H1 (cell line): Measurements from ENCODE around the gene HPS3. TPM values are rescaled to one million over a fixed set of nuclear protein-coding genes. Genes with fewer than 3 reads are reported as not detected.

Source experiments
- CTCF ChIA-PET: fragments of 300-600 bp; sonication (Branson Sonifier 250); formaldehyde crosslinking; loops from one replicate; lab custom pipeline; 2021; ENCODE audit not compliant: partially characterized antibody; lab: Charles Lee
- POLR2A ChIA-PET: fragments of 300-600 bp; sonication (Branson Sonifier 250); formaldehyde crosslinking; loops from one replicate; lab custom pipeline; 2021; ENCODE audit warnings: inconsistent platforms; ENCODE audit not compliant: partially characterized antibody; lab: Charles Lee
- DNase-seq, 2 experiments: peaks; one replicate each; pipeline versions ENCODE4 v3.0.0 to v3.0.0-alpha.2; 2010 to 2022; ENCODE audit warnings: low spot score in 2 of 2, low read depth in 1 of 2, mixed read lengths in 1 of 2
- FAIRE-seq: peaks from 2 replicates; lab custom pipeline; 2011; peaks lifted over from hg19 to GRCh38; lab: Jason Lieb, UNC
- H2AFZ ChIP-seq: 2 replicates; pipeline ENCODE4 v1.8.1; 2012; ENCODE audit warnings: low read length, inconsistent platforms
- H2AK5ac ChIP-seq: 2 replicates; pipeline ENCODE4 v1.6.1; 2013; ENCODE audit warnings: low read depth, low read length
- H2BK120ac ChIP-seq: replicated peaks from 2 replicates; pipeline ENCODE3; 2013; ENCODE audit warnings: low read depth, low read length, inconsistent platforms
- H2BK12ac ChIP-seq: 2 replicates; pipeline ENCODE4 v1.6.1; 2013; ENCODE audit warnings: low read depth, low read length
- H2BK15ac ChIP-seq: 2 replicates; pipeline ENCODE4 v1.6.1; 2013; ENCODE audit warnings: low read length
- H2BK20ac ChIP-seq: 2 replicates; pipeline ENCODE4 v1.6.1; 2013; ENCODE audit warnings: low read length
- H2BK5ac ChIP-seq: 2 replicates; pipeline ENCODE4 v1.6.1; 2013; ENCODE audit warnings: low read depth, low read length
- H3K14ac ChIP-seq: 2 replicates; pipeline ENCODE4 v1.6.1; 2013; ENCODE audit warnings: inconsistent platforms; ENCODE audit not compliant: insufficient read length
- H3K18ac ChIP-seq: 2 replicates; pipeline ENCODE4 v1.6.1; 2013; ENCODE audit warnings: low read length; ENCODE audit errors: extremely low read depth
- H3K23ac ChIP-seq: 2 replicates; pipeline ENCODE4 v1.6.1; 2013; ENCODE audit warnings: inconsistent platforms; ENCODE audit not compliant: insufficient read length
- H3K23me2 ChIP-seq: 2 replicates; pipeline ENCODE4 v1.6.1; 2013; ENCODE audit warnings: low read depth, low read length
- H3K27ac ChIP-seq: 2 replicates; pipeline ENCODE4 v1.6.1; 2011; ENCODE audit warnings: low read depth, low read length, inconsistent platforms
- H3K27me3 ChIP-seq, 4 experiments: replicated peaks in 1 of 4; 1 replicate in 1 of 4; 2 replicates in 3 of 4; pipeline versions ENCODE4 v1.6.1 to v1.8.1; 2011 to 2013; ENCODE audit warnings: low read length in 3 of 4, mild to moderate bottlenecking in 3 of 4, inconsistent platforms in 2 of 4, mixed read lengths in 2 of 4, moderate library complexity in 1 of 4; ENCODE audit not compliant: control insufficient read depth in 3 of 4, insufficient read depth in 3 of 4; ENCODE audit errors: extremely low read depth in 1 of 4
- H3K36me3 ChIP-seq, 4 experiments: 2 replicates each; pipeline versions ENCODE4 v1.6.1 to v1.8.1; 2011 to 2013; ENCODE audit warnings: mild to moderate bottlenecking in 4 of 4, low read length in 3 of 4, moderate library complexity in 2 of 4, control low read depth in 1 of 4, inconsistent platforms in 1 of 4; ENCODE audit not compliant: insufficient read depth in 4 of 4, control insufficient read depth in 2 of 4
- H3K4ac ChIP-seq: replicated peaks from 2 replicates; pipeline ENCODE3; 2013; ENCODE audit warnings: low read length, low read depth, mixed read lengths, inconsistent platforms; ENCODE audit not compliant: insufficient read length
- H3K4me1 ChIP-seq, 4 experiments: replicated peaks in 1 of 4; 1 replicate in 1 of 4; 2 replicates in 3 of 4; pipeline versions ENCODE4 v1.6.1 to v1.8.1; 2011 to 2013; ENCODE audit warnings: low read length in 3 of 4, inconsistent platforms in 2 of 4, mixed read lengths in 1 of 4; ENCODE audit not compliant: insufficient read depth in 4 of 4, control insufficient read depth in 3 of 4
- H3K4me2 ChIP-seq, 2 experiments: 2 replicates each; pipeline versions ENCODE4 v1.6.1 to v1.8.1; 2011 to 2013; ENCODE audit warnings: low read depth in 2 of 2, low read length in 2 of 2, control low read depth in 1 of 2, inconsistent platforms in 1 of 2, mild to moderate bottlenecking in 1 of 2; ENCODE audit not compliant: insufficient read depth in 1 of 2
- H3K4me3 ChIP-seq, 4 experiments: fragments of 200-600, 300-600 bp in 1 of 4; sonication (generic), shearing (Covaris generic), sonication (Bioruptor Twin) in 1 of 4; 2 replicates each; pipeline versions ENCODE4 v1.5.1 to v1.8.1; 2011 to 2016; ENCODE audit warnings: low read length in 4 of 4, low read depth in 3 of 4, control low read depth in 2 of 4, inconsistent platforms in 2 of 4, mild to moderate bottlenecking in 2 of 4, mixed read lengths in 1 of 4, moderate library complexity in 1 of 4; ENCODE audit not compliant: insufficient read depth in 2 of 4; ENCODE audit errors: extremely low read depth in 1 of 4
- H3K56ac ChIP-seq: replicated peaks from 2 replicates; pipeline ENCODE3; 2013; ENCODE audit warnings: low read depth, mild to moderate bottlenecking, mixed read lengths, low read length, inconsistent platforms; ENCODE audit not compliant: insufficient read length
- H3K79me1 ChIP-seq: 2 replicates; pipeline ENCODE4 v1.6.1; 2013; ENCODE audit warnings: low read depth, low read length, control low read depth
- H3K79me2 ChIP-seq, 2 experiments: 2 replicates each; pipeline versions ENCODE4 v1.6.1 to v1.8.1; 2012 to 2013; ENCODE audit warnings: low read length in 2 of 2, mild to moderate bottlenecking in 2 of 2, inconsistent platforms in 1 of 2; ENCODE audit not compliant: insufficient read depth in 2 of 2, control insufficient read depth in 1 of 2
- H3K9ac ChIP-seq, 4 experiments: replicated peaks in 1 of 4; 1 replicate in 1 of 4; 2 replicates in 3 of 4; pipeline versions ENCODE4 v1.6.1 to v1.8.1; 2011 to 2013; ENCODE audit warnings: low read depth in 3 of 4, low read length in 3 of 4, control low read depth in 2 of 4, mild to moderate bottlenecking in 2 of 4, moderate library complexity in 2 of 4, inconsistent platforms in 1 of 4; ENCODE audit errors: extremely low read depth in 1 of 4
- H3K9me3 ChIP-seq, 2 experiments: 2 replicates each; pipeline versions ENCODE4 v1.6.1 to v1.8.1; 2012 to 2013; ENCODE audit warnings: mild to moderate bottlenecking in 2 of 2, moderate library complexity in 2 of 2, control low read depth in 1 of 2, inconsistent platforms in 1 of 2, low read depth in 1 of 2, low read length in 1 of 2, mixed read lengths in 1 of 2; ENCODE audit not compliant: insufficient read depth in 2 of 2
- H4K20me1 ChIP-seq, 2 experiments: replicated peaks in 1 of 2; 2 replicates each; pipeline versions ENCODE3 to v1.8.1; 2011 to 2013; ENCODE audit warnings: inconsistent platforms in 2 of 2, low read length in 2 of 2, mild to moderate bottlenecking in 1 of 2; ENCODE audit not compliant: insufficient read depth in 2 of 2, control insufficient read depth in 1 of 2
- H4K5ac ChIP-seq: 2 replicates; pipeline ENCODE4 v1.6.1; 2013; ENCODE audit warnings: low read length, low read depth, mixed read lengths, inconsistent platforms; ENCODE audit not compliant: insufficient read length
- H4K8ac ChIP-seq: 2 replicates; pipeline ENCODE4 v1.8.0; 2013; ENCODE audit warnings: mild to moderate bottlenecking, moderate library complexity, low read length, inconsistent platforms; ENCODE audit not compliant: insufficient read depth; ENCODE audit errors: extremely low read depth
- H4K91ac ChIP-seq: replicated peaks from 2 replicates; pipeline ENCODE3; 2013; ENCODE audit warnings: low read length, mixed read lengths, inconsistent platforms; ENCODE audit not compliant: insufficient read length
- ATF2 ChIP-seq: IDR thresholded peaks from 2 replicates; pipeline ENCODE4 v1.6.1; 2012; ENCODE audit warnings: low read length, inconsistent platforms
- CREB1 ChIP-seq: IDR thresholded peaks from 2 replicates; pipeline ENCODE4 v1.6.1; 2012; ENCODE audit warnings: inconsistent platforms
- CTBP2 ChIP-seq: IDR thresholded peaks from 2 replicates; pipeline ENCODE4 v1.7.0; 2011; ENCODE audit warnings: borderline replicate concordance, mild to moderate bottlenecking, moderate library complexity, mixed read lengths, low read length; ENCODE audit not compliant: insufficient read depth, insufficient read length
- FOSL1 ChIP-seq: IDR thresholded peaks from 2 replicates; pipeline ENCODE4 v1.6.1; 2011; ENCODE audit warnings: mild to moderate bottlenecking, low read depth, low read length, moderate library complexity; ENCODE audit not compliant: insufficient read depth
- MAFK ChIP-seq: IDR thresholded peaks from 2 replicates; pipeline ENCODE4 v1.6.1; 2012; ENCODE audit warnings: low read depth, mild to moderate bottlenecking, improper control_type of control experiment, low read length
- PHF8 ChIP-seq: fragments of 200-600 bp; sonication (generic); conservative IDR thresholded peaks from 2 replicates; pipeline ENCODE4 v1.7.1; 2012; ENCODE audit warnings: low read depth, mild to moderate bottlenecking, inconsistent platforms, low read length, moderate library complexity
- POLR2A ChIP-seq, 2 experiments: IDR thresholded peaks; 1 replicate in 1 of 2; 2 replicates in 1 of 2; pipeline ENCODE4 v1.6.1; 2011; ENCODE audit warnings: low read depth in 2 of 2, low read length in 2 of 2, mild to moderate bottlenecking in 2 of 2; ENCODE audit errors: control extremely low read depth in 1 of 2
- RXRA ChIP-seq: IDR thresholded peaks from 2 replicates; pipeline ENCODE4 v1.6.1; 2011; ENCODE audit warnings: low read depth, mild to moderate bottlenecking, low read length, moderate library complexity; ENCODE audit not compliant: insufficient read depth
- TBP ChIP-seq: IDR thresholded peaks from 2 replicates; pipeline ENCODE4 v1.6.1; 2011; ENCODE audit warnings: low read depth, low read length, improper control_type of control experiment
- TEAD4 ChIP-seq: IDR thresholded peaks from 2 replicates; pipeline ENCODE4 v1.6.1; 2012; ENCODE audit warnings: low read depth, low read length, inconsistent platforms, mixed read lengths
- WGBS, 2 experiments: shearing (Covaris generic) in 1 of 2; methylation state at CpG; one replicate each; pipeline versions ENCODE4 v1.1.6 to v1.1.7; 2013 to 2015; ENCODE audit warnings: low lambda C conversion rate in 2 of 2, mixed read lengths in 2 of 2, inconsistent platforms in 1 of 2, low coverage in 1 of 2, missing lambda C conversion rate in 1 of 2; ENCODE audit not compliant: insufficient replicate concordance in 2 of 2, insufficient coverage in 1 of 2, insufficient read length in 1 of 2; ENCODE audit errors: extremely low coverage in 1 of 2, missing lambda C conversion rate in 1 of 2; 5-methylcytosine and 5-hydroxymethylcytosine counted together
- polyA plus RNA-seq, 7 experiments: library from polyadenylated mRNA; depleted of rRNA in 3 of 7; stranded (reverse) in 5 of 7; unstranded in 2 of 7; fragments of >200 nt in 5 of 7; fragments of 200-250 nt in 2 of 7; gene quantifications; 1 replicate in 5 of 7; 2 replicates in 1 of 7; 4 replicates in 1 of 7; pipeline versions ENCODE4 v1.2.1 to v1.2.3, GENCODE V29; 2011 to 2013; ENCODE audit warnings: missing spikeins in 2 of 7, mixed read lengths in 2 of 7
- total RNA-seq: library from RNA; stranded (reverse); fragmentation: NEBNext Ultra II Directional; extraction: Animal tissue kit (Norgen Biotek cat#: 25700); gene quantifications from 2 replicates; pipeline ENCODE4 v1.2.1, GENCODE V29; 2021

HPS3 gene
- total and polyA plus RNA-seq, 2 of the 8 experiments (the other 6 are each of a cell fraction or from before 2014, with no cell fraction given), result 23.7 to 48.7 TPM

- Histone ChIP-seq H2BK12ac (no peak overlapping the region), H3K4me2 (no peak overlapping the region), H3K14ac (no peak overlapping the region), H3K79me1 (no peaks in the 10 kb centered on the region), H3K23me2 (no peaks in the 10 kb centered on the region; the same call in 1 of the 2 replicates), H3K27me3 (peaks cover 0 to 5% (median 2%) of the 10 kb centered on the region in 4 experiments; a peak in 4 of 7 replicates), H3K79me2 (no peaks in the 10 kb centered on the region), H3K23ac (no peak overlapping the region), H4K5ac (no peak overlapping the region), H2BK120ac (no peak overlapping the region), H4K20me1 (no peaks in the 10 kb centered on the region), H3K4me3 (no peak overlapping the region), H2BK15ac (no peak overlapping the region), H3K27ac (no peak overlapping the region), H3K18ac (no peak overlapping the region; the same call in 1 of the 2 replicates), H4K8ac (no peak overlapping the region), H3K56ac (no peak overlapping the region), H2AK5ac (no peak overlapping the region), H3K9ac (no peak overlapping the region), H2AFZ (no peak overlapping the region), H2BK20ac (no peak overlapping the region), H4K91ac (no peak overlapping the region), H3K36me3 (no peaks in the 10 kb centered on the region), H2BK5ac (no peak overlapping the region), H3K9me3 (peaks cover 0 to 6% of the 10 kb centered on the region in 2 experiments; a peak in 1 of 4 replicates), H3K4me1 (no peaks in the 10 kb centered on the region; a peak in 1 of 7 replicates), H3K4ac (no peak overlapping the region)
- FAIRE-seq (no peak), DNase-seq (no peak)
- WGBS, 2 experiments, result 94% methylated on average over 4 of the region's 4 CpGs; no CpG with 5 or more reads in 1 of the 2 experiments
- CTCF ChIA-PET, result interaction anchor here (0.6 to 0.7 kb wide), 2 partner anchors 29 to 163 kb away, joined by 3 to 5 read pairs; no protein-coding TSS in a partner anchor
- POLR2A ChIA-PET, result no interaction called here
- TF ChIP-seq MAFK (no peak), PHF8 (no peak), RXRA (no peak), ATF2 (no peak), TEAD4 (no peak), TBP (no peak), CTBP2 (no peak), POLR2A (IDR thresholded peaks at IDR 0.05; ENCODE audit: control extremely low read depth in 1 of 2, low read depth in 2 of 2, low read length in 2 of 2) (no peak), CREB1 (no peak), FOSL1 (no peak)
These were observed 37.5 kb upstream of the HPS3 start for GRCh38 chr3:149091983-149092382.
